Measurements from ENCODE around the gene LRMDA.
A peak's percentile ranks its signal among the peaks of the same experiment; 100 is the strongest.

LRMDA gene

DNA sequence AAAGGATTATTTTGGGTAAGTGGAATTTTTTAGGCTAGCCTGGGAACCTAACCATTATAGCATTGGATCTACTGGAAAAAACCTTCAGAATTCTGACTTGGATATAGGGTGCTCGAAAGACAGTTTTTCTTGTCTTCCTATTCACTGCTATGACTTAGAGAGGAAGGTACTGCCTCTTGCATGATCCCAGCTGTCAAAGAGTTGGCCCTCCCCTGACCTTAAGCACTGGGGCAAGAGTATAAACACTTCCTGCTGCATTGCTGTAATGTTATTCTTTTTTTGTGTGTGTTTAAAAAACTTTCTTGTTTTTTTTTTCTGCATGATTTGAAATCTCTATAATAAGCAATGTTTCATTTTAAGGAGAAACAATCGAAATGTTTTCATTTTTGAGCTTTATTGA, 113.0 kb downstream of the LRMDA start:
- TF ChIP-seq CTCF (IDR thresholded peaks at IDR 0.05; ENCODE audit: low read depth, low read length): no peak
- peak; percentile 40 for DNase-seq (ENCODE audit: extremely low read depth, low read depth)

- TF ChIP-seq CTCF (IDR thresholded peaks at IDR 0.05; ENCODE audit: low read depth, low read length): no peak
- no peak for DNase-seq (ENCODE audit: extremely low read depth, low read depth)
These were observed 113.7 kb downstream of the LRMDA start for GRCh38 chr10:75544993-75545706.

DNA sequence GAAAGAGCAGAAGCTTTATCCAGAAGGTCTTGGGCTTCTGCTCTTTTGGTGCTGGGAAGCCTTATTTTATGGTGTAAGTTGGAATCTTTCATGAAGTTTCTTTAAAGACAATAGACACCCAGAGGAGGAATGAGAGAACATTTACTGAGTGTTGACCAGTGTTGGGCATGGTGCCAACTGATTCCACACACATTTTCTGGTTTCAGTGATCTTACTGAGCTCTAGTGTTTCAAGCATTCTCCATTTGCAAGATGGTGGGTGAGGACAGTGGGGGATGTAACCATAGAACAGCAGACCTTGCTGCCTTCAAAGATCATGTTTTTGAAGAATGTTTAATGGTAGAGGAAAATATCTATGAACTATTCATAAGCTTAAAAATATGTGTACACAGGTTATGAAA, 114.6 kb downstream of the LRMDA start:
- DNase-seq (ENCODE audit: extremely low read depth, low read depth): no peak
- TF ChIP-seq CTCF (IDR thresholded peaks at IDR 0.05; ENCODE audit: low read depth, low read length): no peak

- peak; percentile 72 for DNase-seq (ENCODE audit: extremely low read depth, low read depth)
- TF ChIP-seq CTCF (IDR thresholded peaks at IDR 0.05; ENCODE audit: low read depth, low read length): no peak
These were observed 116.2 kb downstream of the LRMDA start for GRCh38 chr10:75547391-75548298.

DNA sequence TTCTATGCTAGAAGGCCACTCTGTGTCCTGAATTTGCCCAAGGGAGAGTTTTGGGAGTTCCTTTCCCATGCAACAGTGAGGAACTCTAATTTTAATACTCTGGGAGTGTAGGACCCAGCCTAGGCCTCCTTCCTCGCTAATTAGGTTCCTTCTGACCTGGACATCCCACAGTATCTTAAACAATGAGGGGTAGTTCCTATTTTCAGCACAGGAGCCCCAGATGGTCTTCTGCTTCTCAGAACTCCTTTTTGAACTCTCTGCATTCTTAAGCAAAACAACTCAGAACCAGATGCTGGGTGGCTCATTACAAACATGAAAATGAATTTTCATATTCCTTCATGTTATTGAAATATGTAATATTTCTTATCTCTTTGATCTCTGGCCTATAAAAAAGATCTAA, 116.9 kb downstream of the LRMDA start:
- no peak for DNase-seq (ENCODE audit: extremely low read depth, low read depth)
- no peak for TF ChIP-seq CTCF (IDR thresholded peaks at IDR 0.05; ENCODE audit: low read depth, low read length)

DNA sequence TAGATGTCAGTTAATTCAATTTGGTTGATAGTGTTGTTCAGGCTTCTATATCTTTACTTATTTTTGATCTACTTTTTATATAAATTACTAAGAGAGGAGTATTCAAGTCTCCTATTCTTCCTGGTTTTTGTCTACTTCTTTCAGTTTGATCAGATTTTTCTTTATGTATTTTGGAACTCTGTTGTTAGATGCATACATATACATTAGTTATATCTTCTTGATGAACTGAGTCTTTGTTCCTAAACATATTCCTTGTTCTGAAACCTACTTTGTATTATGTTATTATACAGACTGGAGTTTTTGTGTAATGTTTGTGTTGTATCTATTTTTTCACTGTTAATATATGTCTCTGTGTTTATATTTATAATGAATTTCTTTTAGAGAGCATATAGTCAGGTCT, 118.8 kb downstream of the LRMDA start:
- DNase-seq (ENCODE audit: extremely low read depth, low read depth): no peak
- TF ChIP-seq CTCF (IDR thresholded peaks at IDR 0.05; ENCODE audit: low read depth, low read length): no peak

DNA sequence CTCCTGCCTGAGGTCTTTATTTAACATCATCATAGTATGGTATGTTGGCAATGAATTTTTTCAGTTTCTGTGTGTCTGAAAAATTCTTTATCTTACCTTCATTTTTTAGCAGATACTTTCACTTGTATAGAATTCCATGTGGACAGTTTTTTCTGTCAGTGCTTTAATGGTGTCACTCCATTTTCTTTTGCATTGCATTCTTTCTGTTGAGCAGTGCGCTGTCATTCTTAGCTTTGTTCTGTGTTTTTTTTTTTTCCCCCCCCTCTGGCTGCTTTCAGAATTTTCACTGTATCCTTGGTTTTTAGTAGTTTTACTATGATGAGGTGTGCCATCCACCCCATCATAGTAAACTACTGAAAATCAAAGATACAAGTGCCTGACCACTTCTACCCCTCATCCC, 120.7 kb downstream of the LRMDA start:
- no peak for TF ChIP-seq CTCF (IDR thresholded peaks at IDR 0.05; ENCODE audit: low read depth, low read length)
- DNase-seq (ENCODE audit: extremely low read depth, low read depth): no peak

Data from AG09319 (cell line).